H9 (cell line): Measurements from ENCODE around the gene GRIN2B. TPM values are rescaled to one million over a fixed set of nuclear protein-coding genes. Genes with fewer than 3 reads are reported as not detected.

Source experiments
- DNase-seq: peaks from one replicate; pipeline ENCODE4 v3.0.0-alpha.2; 2017
- H2AFZ ChIP-seq: one replicate; pipeline ENCODE4 v1.6.1; 2013; ENCODE audit warnings: mild to moderate bottlenecking, low read length, control low read depth, moderate library complexity
- H2AK5ac ChIP-seq: 2 replicates; pipeline ENCODE4 v1.6.1; 2013; ENCODE audit warnings: low read length, control low read depth, mixed read lengths; ENCODE audit not compliant: insufficient read length
- H2BK120ac ChIP-seq: one replicate; pipeline ENCODE4 v1.6.1; 2013; ENCODE audit warnings: low read depth, mild to moderate bottlenecking, low read length, control low read depth, inconsistent platforms; ENCODE audit not compliant: poor library complexity, severe bottlenecking
- H2BK12ac ChIP-seq: 2 replicates; pipeline ENCODE4 v1.6.1; 2013; ENCODE audit warnings: low read length, control low read depth, mixed read lengths, low read depth; ENCODE audit not compliant: insufficient read length
- H2BK15ac ChIP-seq: 2 replicates; pipeline ENCODE4 v1.6.1; 2013; ENCODE audit warnings: low read depth, low read length, control low read depth
- H2BK20ac ChIP-seq: one replicate; pipeline ENCODE4 v1.6.1; 2013; ENCODE audit warnings: low read depth, mild to moderate bottlenecking, low read length, control low read depth, inconsistent platforms; ENCODE audit not compliant: poor library complexity, severe bottlenecking
- H2BK5ac ChIP-seq: 2 replicates; pipeline ENCODE4 v1.6.1; 2013; ENCODE audit warnings: low read length, control low read depth, mixed read lengths; ENCODE audit not compliant: insufficient read length
- H3K14ac ChIP-seq: 2 replicates; pipeline ENCODE4 v1.6.1; 2013; ENCODE audit warnings: low read length, control low read depth; ENCODE audit not compliant: insufficient read depth
- H3K18ac ChIP-seq: 2 replicates; pipeline ENCODE4 v1.6.1; 2013; ENCODE audit warnings: low read depth, mild to moderate bottlenecking, mixed read lengths, low read length, control low read depth; ENCODE audit not compliant: insufficient read length
- H3K23ac ChIP-seq: 2 replicates; pipeline ENCODE4 v1.6.1; 2013; ENCODE audit warnings: low read length, control low read depth, mixed read lengths, low read depth; ENCODE audit not compliant: insufficient read length
- H3K23me2 ChIP-seq: 2 replicates; pipeline ENCODE4 v1.6.1; 2013; ENCODE audit warnings: low read depth, mild to moderate bottlenecking, mixed read lengths, low read length, control low read depth; ENCODE audit not compliant: insufficient read length, poor library complexity, severe bottlenecking
- H3K27ac ChIP-seq: 2 replicates; pipeline ENCODE4 v1.5.1; 2013; ENCODE audit warnings: low read length, control low read depth, mixed read lengths, low read depth; ENCODE audit not compliant: insufficient read length
- H3K27me3 ChIP-seq: 2 replicates; pipeline ENCODE4 v1.6.1; 2013; ENCODE audit warnings: low read length, control low read depth, inconsistent platforms; ENCODE audit not compliant: insufficient read depth
- H3K4ac ChIP-seq: 2 replicates; pipeline ENCODE4 v1.6.1; 2013; ENCODE audit warnings: low read depth, mild to moderate bottlenecking, control low read depth, inconsistent platforms, low read length, moderate library complexity
- H3K4me1 ChIP-seq: 2 replicates; pipeline ENCODE4 v1.6.1; 2013; ENCODE audit warnings: low read length, control low read depth, inconsistent platforms; ENCODE audit not compliant: insufficient read depth
- H3K4me2 ChIP-seq: 2 replicates; pipeline ENCODE4 v1.6.1; 2013; ENCODE audit warnings: low read length, control low read depth, mixed read lengths; ENCODE audit not compliant: insufficient read length, insufficient read depth
- H3K56ac ChIP-seq: 2 replicates; pipeline ENCODE4 v1.6.1; 2013; ENCODE audit warnings: low read depth, mild to moderate bottlenecking, mixed read lengths, low read length, control low read depth; ENCODE audit not compliant: insufficient read length
- H3K79me1 ChIP-seq: 2 replicates; pipeline ENCODE4 v1.6.1; 2013; ENCODE audit warnings: low read depth, mild to moderate bottlenecking, moderate library complexity, low read length, control low read depth, inconsistent platforms; ENCODE audit not compliant: insufficient read depth, poor library complexity, severe bottlenecking
- H3K79me2 ChIP-seq: 2 replicates; pipeline ENCODE4 v1.6.1; 2013; ENCODE audit warnings: low read length, control low read depth, inconsistent platforms; ENCODE audit not compliant: insufficient read depth
- H3K9ac ChIP-seq: 2 replicates; pipeline ENCODE4 v1.6.1; 2013; ENCODE audit warnings: low read length, control low read depth, mixed read lengths; ENCODE audit not compliant: insufficient read length; ENCODE audit errors: extremely low read depth
- H3K9me3 ChIP-seq: one replicate; pipeline ENCODE4 v1.6.1; 2013; ENCODE audit warnings: low read depth, low read length, inconsistent platforms; ENCODE audit not compliant: control insufficient read depth
- H3T11ph ChIP-seq: one replicate; pipeline ENCODE4 v1.6.1; 2013; ENCODE audit warnings: mild to moderate bottlenecking, low read length, control low read depth, inconsistent platforms
- H4K20me1 ChIP-seq: one replicate; pipeline ENCODE4 v1.6.1; 2013; ENCODE audit not compliant: control insufficient read depth, insufficient read length, insufficient read depth
- H4K5ac ChIP-seq: 2 replicates; pipeline ENCODE4 v1.6.1; 2013; ENCODE audit warnings: low read depth, mild to moderate bottlenecking, mixed read lengths, low read length, control low read depth; ENCODE audit not compliant: insufficient read length
- H4K8ac ChIP-seq: replicated peaks from 2 replicates; pipeline ENCODE4 v1.6.1; 2013; ENCODE audit warnings: low read length, control low read depth, mixed read lengths, low read depth; ENCODE audit not compliant: insufficient read length
- H4K91ac ChIP-seq: 2 replicates; pipeline ENCODE4 v1.6.1; 2013; ENCODE audit warnings: low read depth, mild to moderate bottlenecking, moderate library complexity, mixed read lengths, low read length, control low read depth; ENCODE audit not compliant: insufficient read length
- H3K27ac Mint-ChIP-seq, 3 experiments: 2 replicates in 2 of 3; 3 replicates in 1 of 3; pipeline ENCODE4 v1.8.0; 2020 to 2021; ENCODE audit warnings: mixed read lengths in 3 of 3, mild to moderate bottlenecking in 1 of 3, moderate library complexity in 1 of 3
- H3K27me3 Mint-ChIP-seq: 2 replicates; pipeline ENCODE4 v1.8.0; 2021; ENCODE audit warnings: low read depth, mild to moderate bottlenecking, moderate library complexity, mixed read lengths
- H3K36me3 Mint-ChIP-seq, 3 experiments: 2 replicates in 2 of 3; 3 replicates in 1 of 3; pipeline ENCODE4 v1.8.0; 2020 to 2021; ENCODE audit warnings: low read depth in 3 of 3, mixed read lengths in 3 of 3; ENCODE audit not compliant: insufficient read depth in 1 of 3
- H3K4me1 Mint-ChIP-seq, 2 experiments: 2 replicates each; pipeline ENCODE4 v1.8.0; 2020; ENCODE audit warnings: mixed read lengths in 2 of 2
- H3K4me3 Mint-ChIP-seq, 2 experiments: 2 replicates in 1 of 2; 3 replicates in 1 of 2; pipeline ENCODE4 v1.8.0; 2020 to 2021; ENCODE audit warnings: mild to moderate bottlenecking in 2 of 2, mixed read lengths in 2 of 2, moderate library complexity in 1 of 2
- H3K9me3 Mint-ChIP-seq, 2 experiments: 2 replicates in 1 of 2; 3 replicates in 1 of 2; pipeline ENCODE4 v1.8.0; 2020; ENCODE audit warnings: mild to moderate bottlenecking in 2 of 2, mixed read lengths in 2 of 2, moderate library complexity in 1 of 2
- CTCF ChIP-seq: fragments of 200-600 bp; sonication (generic); conservative IDR thresholded peaks from 3 replicates; pipeline ENCODE4 v1.8.0; 2021; ENCODE audit warnings: antibody characterized with exemption, mild to moderate bottlenecking
- total RNA-seq: library from RNA; stranded (reverse); gene quantifications from 2 replicates; pipeline ENCODE4 v1.2.1, GENCODE V29; 2021

The GRIN2B gene
- total RNA-seq, 1 experiment from 2014 or later, result 0.13 TPM

- Mint-ChIP-seq H3K27ac (0 out of 7 replicates have a peak overlapping the region, but pooled peaks of 1 of the 3 experiments have one; percentile 20), H3K4me3 (no peak overlapping the region)
- no peak overlapping the region for H2AK5ac ChIP-seq
Observed at GRCh38 chr12:13945641-13946040, 35.8 kb downstream of the GRIN2B start.

More at GRCh38 chr12:13945641-13946040, 35.8 kb downstream of the GRIN2B start:
- Histone ChIP-seq H3K23me2 (no peaks in the 10 kb centered on the region), H3K18ac (no peak overlapping the region), H2BK12ac (no peak overlapping the region), H3K4me2 (no peak overlapping the region), H3K27ac (no peak overlapping the region), H2BK15ac (no peak overlapping the region), H3K9me3 (no peaks in the 10 kb centered on the region), H2BK120ac (no peak overlapping the region), H3K23ac (no peak overlapping the region), H3K9ac (no peak overlapping the region), H3K27me3 (no peaks in the 10 kb centered on the region), H3K14ac (no peak overlapping the region), H3K79me2 (no peaks in the 10 kb centered on the region), H4K20me1 (peaks cover 2% of the 10 kb centered on the region), H3T11ph (no peak overlapping the region), H3K4me1 (peaks cover 2% of the 10 kb centered on the region; the same call in 1 of the 2 replicates), H4K91ac (no peak overlapping the region), H2AFZ (no peak overlapping the region), H4K8ac (no peak overlapping the region), H3K4ac (no peak overlapping the region), H3K79me1 (no peaks in the 10 kb centered on the region), H3K56ac (no peak overlapping the region), H2BK5ac (no peak overlapping the region), H4K5ac (no peak overlapping the region), H2BK20ac (no peak overlapping the region)
- Mint-ChIP-seq H3K4me1 (peaks cover 36 to 40% of the 10 kb centered on the region in 2 experiments), H3K27me3 (peaks cover 2% of the 10 kb centered on the region; the same call in 1 of the 2 replicates), H3K9me3 (no peaks in the 10 kb centered on the region; a peak in 1 of 5 replicates), H3K36me3 (no peaks in the 10 kb centered on the region)
- no peak for DNase-seq
- no peak for TF ChIP-seq CTCF
